T-helper 2 cell (primary cell): ENCODE data around the gene MTTP.

Experiments
- DNase-seq, 5 experiments: peaks; one replicate each; pipeline versions ENCODE4 v3.0.0 to v3.0.0-alpha.2; 2012 to 2022

The MTTP gene

DNA sequence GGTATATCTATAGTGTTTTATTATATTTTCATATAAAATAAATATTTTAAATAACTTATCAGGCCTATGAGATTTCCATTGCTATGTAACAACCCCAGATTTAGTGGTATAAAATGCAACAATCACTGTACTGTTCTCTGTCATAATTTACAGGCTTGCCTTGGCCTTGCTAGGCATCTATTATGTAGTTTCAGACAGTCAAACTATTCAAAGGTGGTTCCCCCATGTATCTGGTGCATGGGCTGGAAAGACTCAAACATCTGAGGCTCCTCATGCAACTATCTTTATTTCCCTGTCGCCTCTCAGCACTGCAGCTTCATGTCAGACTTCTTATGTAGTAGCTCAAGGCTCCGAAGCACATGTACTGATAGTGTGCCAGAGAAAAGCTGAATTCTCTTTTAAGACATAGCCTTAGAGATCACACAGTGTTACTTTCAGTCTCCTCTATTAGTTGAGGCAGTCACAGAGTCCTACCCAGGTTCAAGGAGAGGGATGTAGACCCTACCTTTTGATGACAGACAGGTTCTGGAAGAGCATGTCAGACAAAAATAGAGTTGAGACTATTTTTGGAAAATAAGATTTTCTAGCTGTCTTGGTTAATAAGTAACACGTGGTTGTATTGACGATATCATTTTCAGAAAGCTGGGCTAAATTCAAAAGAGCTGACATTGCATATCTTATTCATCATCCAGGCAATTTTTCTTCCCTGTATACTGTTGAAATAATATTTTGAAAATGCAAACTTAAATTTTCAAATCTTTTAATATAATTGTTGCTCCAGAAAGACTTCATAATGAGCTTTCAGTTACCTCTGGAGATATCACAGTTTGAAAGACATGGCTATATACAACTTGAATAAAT lies 19.4 kb downstream of the MTTP start:
- no peak for DNase-seq

DNA sequence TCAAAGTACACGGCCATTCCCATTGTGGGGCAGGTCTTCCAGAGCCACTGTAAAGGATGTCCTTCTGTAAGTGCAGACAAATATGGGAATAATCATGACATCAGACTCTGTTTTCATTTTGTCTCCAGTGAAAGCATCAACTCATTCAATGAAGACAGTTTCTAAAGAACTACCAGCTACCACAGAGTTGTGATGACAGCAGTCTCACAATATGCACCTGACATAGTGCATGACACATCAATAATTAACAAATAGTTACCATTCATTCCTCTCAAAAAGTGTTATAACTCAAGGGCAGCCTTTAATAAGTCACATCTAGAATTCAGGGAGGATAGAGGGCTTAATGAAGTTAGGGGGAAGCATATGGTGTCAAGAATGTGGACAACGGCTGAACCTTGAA lies 20.2 kb downstream of the MTTP start:
- no peak for DNase-seq

DNA sequence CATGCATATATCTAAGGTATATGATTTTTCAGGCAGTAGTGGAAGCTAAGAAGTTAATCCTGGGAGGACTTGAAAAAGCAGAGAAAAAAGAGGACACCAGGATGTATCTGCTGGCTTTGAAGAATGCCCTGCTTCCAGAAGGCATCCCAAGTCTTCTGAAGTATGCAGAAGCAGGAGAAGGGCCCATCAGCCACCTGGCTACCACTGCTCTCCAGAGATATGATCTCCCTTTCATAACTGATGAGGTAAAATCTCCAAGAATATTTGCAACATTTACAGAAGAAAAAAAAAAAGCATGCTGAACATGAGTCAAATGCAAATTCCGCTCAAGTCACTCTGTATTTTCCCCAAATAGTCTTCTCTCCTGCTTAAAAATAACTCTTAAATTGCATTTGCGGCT lies 32.1 kb downstream of the MTTP start:
- DNase-seq: no peak

DNA sequence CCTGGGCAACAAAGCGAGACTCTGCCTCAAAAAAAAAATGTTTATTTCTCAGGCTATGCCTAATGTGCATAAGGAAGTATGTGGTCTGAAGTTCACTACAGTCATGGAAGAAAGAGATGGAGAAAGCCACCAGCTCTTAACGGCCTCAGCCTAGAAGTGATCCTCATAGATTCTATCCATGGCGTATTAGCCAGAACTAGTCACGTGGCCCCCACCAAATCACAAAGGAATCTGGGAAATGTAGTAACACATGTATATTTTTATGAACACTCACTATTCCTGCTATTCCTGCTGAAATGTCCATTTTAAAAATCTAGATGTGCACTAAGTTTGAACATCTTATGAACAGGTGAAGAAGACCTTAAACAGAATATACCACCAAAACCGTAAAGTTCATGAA lies 33.8 kb downstream of the MTTP start:
- no peak for DNase-seq

DNA sequence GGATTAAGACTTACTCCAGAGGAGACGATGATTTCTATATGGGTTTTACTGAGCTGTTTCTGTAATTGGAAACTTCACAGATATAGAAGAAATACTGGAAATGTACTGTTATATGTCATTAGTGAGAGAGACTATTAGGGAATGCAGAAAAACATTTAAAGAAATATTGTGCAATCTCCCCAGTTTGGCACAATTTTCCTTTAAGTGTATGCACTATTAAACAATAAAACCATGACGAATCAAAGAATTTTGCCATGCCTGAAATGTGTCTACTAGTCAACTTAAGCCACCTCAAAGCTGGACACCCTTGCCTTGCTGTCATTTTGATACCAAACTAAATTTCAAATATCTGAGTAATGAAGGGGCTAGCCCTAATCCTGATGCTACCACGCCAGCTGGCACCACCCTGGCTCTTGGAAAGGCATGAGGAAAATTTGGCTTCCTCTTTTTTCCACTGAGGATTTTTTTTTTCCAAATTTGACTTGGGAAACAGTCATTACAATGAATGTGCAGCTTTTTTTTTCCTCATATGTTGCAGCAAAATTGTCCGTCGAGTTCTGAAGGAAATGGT lies 36.1 kb downstream of the MTTP start:
- DNase-seq: no peak

DNA sequence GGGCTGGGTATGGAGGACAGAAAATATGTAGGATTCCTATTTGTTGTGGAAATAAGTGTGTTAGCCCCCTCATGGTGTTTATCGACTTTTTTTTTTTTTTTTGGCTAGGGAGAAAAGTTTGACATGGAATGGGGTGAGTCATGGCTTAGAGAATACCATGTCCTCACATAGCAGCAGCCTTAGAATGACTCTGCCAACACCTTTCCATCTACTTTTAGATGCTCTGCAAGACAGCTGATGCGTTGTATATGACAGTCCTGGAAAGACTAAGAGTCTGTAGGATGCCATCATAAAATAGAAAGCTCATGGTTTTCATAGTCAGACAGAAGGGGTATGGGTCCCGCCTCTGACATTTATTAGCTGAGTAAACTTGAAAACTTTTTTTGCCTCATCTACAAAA lies 37.7 kb downstream of the MTTP start:
- no peak for DNase-seq

DNA sequence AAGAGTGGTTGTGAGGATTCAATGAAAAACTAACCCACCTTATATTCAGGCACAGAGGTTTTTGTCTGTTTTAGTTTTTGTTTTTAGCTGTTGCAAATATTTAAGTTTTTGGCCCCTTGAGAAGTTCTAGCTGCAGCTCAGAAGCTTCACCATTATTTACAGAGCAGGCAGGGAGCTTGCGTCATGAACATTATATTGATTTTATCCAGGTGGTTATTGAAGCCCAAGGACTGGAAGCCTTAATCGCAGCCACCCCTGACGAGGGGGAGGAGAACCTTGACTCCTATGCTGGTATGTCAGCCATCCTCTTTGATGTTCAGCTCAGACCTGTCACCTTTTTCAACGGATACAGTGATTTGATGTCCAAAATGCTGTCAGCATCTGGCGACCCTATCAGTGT lies 38.1 kb downstream of the MTTP start:
- no peak for DNase-seq

DNA sequence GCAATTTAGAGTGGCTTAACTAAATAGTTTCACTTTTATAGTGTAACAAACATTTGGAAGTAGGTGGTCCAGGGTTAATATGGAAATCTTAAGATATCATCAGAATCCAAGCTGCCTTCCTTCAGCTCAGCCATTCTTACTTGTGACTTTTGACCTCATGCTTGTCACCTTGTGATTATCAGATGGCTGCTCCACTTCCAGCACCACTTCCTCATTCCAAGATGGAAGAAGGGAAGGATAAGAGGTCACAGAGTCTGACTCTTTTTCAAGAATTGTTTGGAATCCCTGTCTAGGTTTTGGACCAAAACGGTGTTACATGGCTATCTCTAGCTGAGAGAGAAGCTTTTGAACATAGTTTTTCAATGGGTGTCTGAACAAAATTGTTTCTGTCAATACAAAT lies 39.9 kb downstream of the MTTP start:
- no peak for DNase-seq

DNA sequence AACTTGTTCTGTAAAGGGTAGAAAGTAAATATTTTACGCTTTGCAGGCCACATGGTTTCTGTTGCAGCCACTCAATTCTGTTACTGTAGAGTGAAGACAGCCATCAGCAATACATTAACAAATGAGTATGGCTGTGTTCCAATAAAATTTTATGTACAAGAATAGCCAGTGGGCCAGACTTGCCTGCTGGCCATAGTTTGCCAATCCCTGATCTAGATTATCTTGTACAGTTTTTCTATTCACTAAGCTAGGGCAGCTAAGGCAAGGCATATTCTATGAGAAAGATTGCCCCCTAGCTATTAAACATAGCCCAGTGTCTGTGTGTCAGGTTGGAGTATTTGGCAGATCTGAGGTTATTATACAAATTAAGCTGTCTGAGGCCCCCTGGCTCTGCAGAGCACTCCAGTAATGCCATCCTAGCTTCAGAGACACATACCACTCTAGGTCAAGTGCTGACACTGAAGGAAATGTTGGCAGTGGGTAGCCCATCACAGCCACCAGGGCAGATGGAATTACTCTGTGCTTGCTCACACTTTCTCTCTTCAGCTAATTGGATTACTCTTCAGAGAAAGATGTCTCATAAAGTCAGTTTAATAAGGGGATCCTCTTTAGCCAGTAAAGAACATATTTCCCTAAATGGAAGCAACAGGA lies 40.7 kb downstream of the MTTP start:
- no peak for DNase-seq

DNA sequence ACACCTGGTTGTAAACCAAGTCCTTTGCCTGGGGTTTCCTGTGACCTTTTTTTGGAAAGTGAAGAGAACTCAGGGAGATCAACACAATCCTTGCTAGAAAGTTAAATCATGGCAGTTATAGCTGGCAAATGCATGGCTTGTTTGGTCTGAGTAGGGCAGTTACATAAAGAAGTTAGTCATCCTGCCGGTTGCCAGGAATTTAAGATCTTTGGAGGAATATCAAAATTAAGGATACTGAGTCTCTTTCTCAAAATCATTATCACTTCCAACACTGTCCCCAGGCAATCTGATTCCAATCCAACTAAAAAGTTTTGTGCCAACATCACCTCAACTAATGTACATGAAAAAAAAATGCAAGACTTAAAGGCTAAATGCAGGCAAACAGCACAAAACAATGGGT lies 42.8 kb downstream of the MTTP start:
- no peak for DNase-seq

DNA sequence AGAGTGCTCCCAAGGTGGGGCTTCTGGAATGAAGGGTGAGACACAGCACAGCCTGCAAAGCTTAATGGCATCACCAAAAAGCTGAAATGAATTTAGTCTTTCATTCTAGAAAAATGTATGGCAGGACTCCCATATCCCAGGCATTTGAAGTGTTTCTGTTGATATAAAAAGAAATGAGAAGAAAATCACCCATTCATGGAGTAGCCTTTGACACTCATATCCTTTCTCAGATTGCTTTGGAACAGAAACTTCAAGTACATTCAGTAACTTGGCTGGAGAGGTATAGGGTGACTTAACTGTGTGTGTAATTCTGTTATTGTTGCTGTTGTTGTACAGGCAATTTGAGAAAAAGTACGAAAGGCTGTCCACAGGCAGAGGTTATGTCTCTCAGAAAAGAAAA lies 47.7 kb downstream of the MTTP start:
- no peak for DNase-seq

DNA sequence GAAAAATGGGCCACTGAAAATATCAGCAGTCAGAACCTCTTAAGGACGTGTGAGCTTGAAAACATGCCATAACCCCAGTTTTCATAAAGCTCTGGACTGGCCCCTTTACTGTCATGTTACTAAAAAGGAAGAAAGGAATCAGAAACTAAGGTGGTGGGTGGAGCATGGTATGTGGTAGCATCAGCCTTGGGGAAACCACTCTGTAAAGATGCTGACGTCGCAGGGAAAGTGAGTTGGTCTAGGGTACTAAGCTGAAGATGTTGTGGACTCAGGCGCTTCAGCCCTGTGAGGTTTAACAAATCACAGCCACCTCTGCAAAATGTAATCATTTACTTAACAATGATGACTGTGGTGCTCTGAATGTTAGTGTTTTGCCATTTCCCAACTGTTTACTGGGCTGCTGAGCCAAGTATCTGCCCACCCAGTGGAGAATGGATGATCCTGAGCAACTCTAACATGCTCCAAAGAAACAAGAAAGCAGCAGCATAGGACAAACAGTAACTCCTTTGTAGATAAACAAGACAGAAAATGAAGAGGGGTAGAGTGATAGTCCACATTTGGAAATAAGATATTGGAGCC lies 49.6 kb downstream of the MTTP start:
- DNase-seq: peak in 1 of 5 experiments; percentile 39

DNA sequence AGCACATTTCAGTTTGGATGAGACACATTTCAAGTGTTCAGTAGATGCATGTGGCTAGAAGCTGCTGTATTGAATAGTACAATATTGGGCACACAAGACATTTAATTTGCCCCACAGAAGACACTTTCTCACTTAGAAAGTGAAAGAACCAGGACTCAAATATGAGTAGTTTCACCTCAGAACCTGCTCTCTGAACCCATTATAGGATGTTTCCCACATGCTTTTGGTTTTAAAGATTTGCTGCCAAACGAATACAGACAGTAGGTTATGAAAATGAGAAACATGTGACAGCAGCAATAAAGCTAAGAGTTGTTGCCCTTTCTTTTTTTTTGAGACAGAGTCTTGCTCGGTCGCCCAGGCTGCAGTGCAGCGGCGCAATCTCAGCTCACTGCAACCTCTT lies 50.7 kb downstream of the MTTP start:
- DNase-seq: no peak

DNA sequence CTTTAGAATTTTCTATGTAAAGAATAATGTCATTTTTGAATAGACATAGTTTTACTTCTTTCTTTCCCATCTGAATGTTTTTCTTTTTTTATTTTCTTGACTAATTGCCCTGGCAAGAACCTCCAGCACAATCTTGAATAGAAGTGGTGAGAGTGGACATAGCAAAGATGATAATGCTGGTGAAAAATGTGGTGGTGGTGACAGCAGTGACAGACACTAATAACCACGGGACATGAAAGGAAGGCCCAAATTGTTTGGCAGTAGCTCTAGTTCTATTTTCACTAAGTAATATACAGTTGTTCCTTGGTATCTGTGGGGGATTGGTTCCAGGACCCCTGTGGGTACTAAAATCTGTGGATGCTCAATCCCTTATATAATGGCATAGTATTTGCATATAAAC lies 53.4 kb downstream of the MTTP start:
- no peak for DNase-seq

DNA sequence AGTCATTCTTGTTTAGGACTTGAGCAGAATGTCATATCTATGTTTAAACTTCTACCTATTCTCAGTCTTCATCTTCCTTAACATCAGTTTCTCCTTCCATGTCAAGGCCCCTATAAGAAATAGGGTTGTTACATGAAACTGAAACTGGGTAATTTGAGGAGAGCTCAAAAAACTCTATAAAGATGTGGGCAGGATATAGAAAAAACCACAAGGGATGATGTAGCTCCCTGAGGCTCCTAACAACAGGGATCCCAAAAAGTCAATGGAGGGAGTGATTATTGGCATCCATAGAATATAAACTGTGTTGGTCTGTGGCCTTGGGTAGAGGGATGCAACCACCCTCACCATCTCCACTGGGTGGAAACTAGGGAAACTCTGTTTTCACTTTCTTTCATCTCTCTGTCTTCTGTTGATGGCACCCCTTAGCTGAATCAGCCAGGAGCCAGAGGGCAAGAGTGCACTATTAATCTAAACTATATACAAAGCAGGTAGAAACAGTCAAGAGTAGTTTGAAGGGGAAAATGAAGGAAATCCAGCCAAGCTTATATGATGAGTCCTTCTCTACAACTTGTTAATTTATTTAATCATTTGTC lies 55.4 kb downstream of the MTTP start:
- peak in 1 of 5 experiments; percentile 21 for DNase-seq

DNA sequence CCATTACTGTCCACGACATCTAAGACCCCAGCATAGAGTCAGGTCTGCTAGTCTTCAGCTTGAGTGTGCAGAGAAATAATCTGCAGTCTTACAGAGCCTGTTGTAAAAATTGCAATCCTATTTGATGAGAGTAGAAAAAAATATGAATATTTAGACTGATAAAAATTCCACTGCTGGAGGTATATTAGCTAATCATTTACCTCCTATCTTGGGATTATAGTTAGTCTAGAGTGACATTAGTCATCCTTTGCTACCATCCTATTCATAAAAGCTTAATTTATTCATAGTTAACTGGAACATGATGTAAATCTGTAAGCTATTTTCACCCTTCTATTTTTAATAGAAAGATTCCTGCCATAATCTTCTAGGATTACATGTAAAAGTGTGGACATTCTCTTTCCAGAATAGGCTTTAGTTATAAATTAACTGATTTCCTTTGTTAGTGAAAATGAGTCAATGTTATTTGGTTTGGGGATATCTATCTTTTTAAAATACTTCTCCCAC lies 56.3 kb downstream of the MTTP start:
- no peak for DNase-seq

DNA sequence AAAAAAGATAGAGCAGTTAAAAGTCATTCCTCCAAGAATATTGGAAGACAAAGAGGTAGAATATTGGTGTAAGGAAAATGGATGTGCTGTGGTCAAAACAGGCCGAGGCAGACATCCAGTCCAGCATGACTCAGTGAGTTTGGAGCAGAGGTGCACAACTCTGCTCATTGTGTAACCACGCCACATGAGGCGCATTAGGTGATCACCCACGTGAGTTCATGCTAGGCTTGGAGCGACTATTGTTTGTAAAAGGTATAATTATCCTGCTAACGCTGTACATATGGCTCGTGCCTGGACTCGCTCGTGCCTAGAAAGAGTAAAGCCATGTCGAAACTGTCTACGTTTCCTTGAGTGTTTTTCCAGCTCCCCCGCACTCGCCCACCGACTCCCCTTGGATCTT lies 59.1 kb downstream of the MTTP start:
- no peak for DNase-seq

DNA sequence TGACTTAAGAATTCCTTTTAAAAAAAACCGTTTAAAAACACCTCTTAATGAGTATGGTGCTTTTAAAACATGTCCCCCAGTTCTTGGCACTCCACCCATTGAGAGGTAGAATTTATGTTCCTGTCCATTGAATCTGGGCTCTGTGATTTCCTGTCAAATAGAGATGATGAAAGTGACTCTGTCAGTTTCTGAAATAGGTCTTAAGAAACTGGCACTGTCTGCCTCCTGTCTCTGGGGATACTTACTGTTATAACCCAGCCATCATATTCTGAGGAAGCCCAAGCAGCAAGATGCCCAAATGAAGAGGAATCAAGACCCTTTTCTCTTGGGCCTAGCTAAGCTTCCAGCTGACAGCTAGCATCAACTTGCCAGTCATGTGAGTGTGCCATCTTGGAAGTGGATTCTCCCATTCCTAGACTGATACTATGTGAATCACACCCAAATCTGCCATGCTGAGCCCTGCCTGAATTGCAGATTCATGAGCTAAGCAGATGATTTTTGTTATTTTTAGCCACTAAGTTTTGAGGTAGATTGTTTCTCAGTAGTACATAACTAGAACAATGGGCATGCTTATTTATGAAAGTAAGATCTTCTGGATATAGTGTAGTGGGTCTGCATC lies 60.2 kb downstream of the MTTP start:
- no peak for DNase-seq

DNA sequence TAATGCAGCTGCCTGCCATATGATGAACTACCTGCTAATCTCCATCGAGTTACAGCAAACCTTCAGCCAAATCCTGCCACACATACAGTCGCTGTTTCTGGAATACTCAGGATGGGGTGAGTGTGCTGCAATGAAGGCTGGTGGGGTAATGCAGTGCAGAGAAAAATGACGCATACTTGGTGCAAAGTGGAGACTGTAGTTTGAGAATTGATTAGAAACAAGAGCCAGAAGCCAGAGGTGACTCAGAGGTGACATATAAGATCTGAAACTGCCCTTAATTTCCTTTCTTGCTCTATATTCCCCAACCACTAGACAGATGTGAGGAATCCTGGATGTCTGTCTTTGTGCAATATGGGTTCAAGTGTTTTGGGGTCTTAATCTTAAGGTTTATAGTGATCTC lies 61.0 kb downstream of the MTTP start:
- DNase-seq: no peak

DNA sequence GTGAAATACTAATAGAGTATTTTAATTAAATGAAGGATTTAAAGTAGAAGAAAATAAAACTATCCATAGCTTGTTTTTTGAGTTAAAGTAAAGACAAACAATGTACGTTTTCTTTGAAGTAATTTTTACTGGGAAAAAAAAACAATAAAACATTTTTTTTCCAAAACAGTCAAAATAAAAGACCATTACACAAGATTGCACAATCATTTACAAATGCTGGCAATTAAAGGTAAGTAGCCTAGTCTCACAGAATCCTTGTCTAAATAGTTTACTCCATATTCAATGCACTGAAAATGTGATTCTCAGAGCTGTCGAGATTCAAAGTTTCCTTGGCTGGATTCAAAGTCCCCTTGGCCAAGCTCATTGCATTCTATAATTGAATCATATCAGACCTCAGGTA lies 61.8 kb downstream of the MTTP start:
- no peak for DNase-seq

DNA sequence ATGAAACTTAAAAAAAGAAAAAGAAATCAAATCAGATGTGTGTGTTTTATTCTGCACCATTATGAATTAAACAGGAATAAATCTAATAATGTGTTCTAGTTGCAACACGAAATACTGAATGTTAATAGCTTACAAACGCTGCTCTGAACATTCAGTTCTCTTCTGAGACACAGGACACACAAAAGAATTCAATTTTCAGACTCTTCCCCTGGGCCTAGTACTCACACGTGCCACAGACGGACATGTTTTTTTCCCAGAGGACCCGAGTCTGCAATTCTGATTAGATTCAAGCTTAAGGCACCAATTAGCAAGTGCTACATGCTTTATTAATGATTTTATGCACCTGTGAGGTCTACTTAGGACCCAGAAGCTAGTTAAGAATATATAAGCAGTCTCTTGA lies 62.5 kb downstream of the MTTP start:
- DNase-seq: no peak

DNA sequence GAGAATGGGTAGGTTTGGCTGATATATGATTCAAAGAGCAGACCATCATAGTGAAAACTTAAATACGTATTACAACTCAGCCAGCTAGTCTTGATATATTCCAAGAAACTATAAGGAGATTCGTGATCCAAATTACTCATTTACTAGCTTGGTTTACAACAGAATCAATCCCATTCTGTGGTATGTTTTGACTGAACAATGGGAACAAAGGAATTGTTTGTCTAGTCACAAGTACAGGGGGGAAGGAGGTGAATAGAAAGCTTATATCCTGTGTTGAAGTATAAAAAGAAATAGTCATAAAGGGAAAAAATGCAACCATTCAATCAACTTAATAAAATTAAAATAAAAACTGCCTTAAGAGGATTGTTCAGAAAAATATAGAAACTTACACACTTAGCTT lies 66.1 kb downstream of the MTTP start:
- DNase-seq: no peak
